Neural crest cell (in vitro differentiated cells): ENCODE measurements around the gene UPK1B. TPM values are rescaled to one million over a fixed set of nuclear protein-coding genes. Genes with fewer than 3 reads are reported as not detected.

Experiments used
- DNase-seq: peaks from one replicate; pipeline ENCODE4 v3.0.0; 2021; ENCODE audit warnings: low read depth, mixed read lengths, low spot score
- H3K27ac Mint-ChIP-seq: one replicate; pipeline ENCODE4 v1.8.0; 2021; ENCODE audit warnings: mild to moderate bottlenecking, mixed read lengths; ENCODE audit not compliant: unreplicated experiment
- H3K27me3 Mint-ChIP-seq: 2 replicates; pipeline ENCODE4 v1.8.0; 2021; ENCODE audit warnings: low read depth, mild to moderate bottlenecking, mixed read lengths
- H3K36me3 Mint-ChIP-seq: 2 replicates; pipeline ENCODE4 v1.8.0; 2021; ENCODE audit warnings: low read depth, mild to moderate bottlenecking, mixed read lengths
- H3K4me1 Mint-ChIP-seq: 2 replicates; pipeline ENCODE4 v1.8.0; 2021; ENCODE audit warnings: mixed read lengths
- H3K4me3 Mint-ChIP-seq: one replicate; pipeline ENCODE4 v1.8.0; 2021; ENCODE audit warnings: mild to moderate bottlenecking, mixed read lengths
- H3K9me3 Mint-ChIP-seq: 2 replicates; pipeline ENCODE4 v1.8.0; 2021; ENCODE audit warnings: mixed read lengths
- total RNA-seq: library from RNA; stranded (reverse); gene quantifications from 2 replicates; pipeline ENCODE4 v1.2.1, GENCODE V29; 2021
- TF ChIP-seq, protein P1 (sequence below): fragments of 200-600 bp; sonication (generic); conservative IDR thresholded peaks from 2 replicates; pipeline ENCODE4 v1.5.0; 2021; ENCODE audit warnings: antibody characterized with exemption, mild to moderate bottlenecking

Gene UPK1B
- total RNA-seq, 1 donor from 2014 or later: not detected

DNA sequence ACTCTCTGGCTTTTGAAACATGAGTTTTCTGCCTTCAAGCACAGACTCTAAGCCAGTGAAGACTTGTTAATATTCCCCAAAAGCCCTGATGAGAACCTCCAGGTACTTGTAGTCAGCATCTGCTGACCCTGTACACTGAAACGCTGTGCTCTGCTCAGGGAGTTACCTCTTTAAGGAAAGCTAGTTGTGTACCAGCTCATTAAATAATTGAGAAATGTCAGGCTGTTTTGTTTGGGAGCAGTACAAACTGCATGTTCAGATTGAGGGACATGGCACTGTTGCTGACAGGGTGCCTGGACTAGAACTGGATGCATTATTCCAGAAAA is 21.7 kb downstream of the UPK1B start:
- DNase-seq: no peak
- Mint-ChIP-seq H3K36me3 (no peaks in the 10 kb centered on the region), H3K27ac (no peak overlapping the region), H3K4me1 (no peaks in the 10 kb centered on the region), H3K4me3 (no peak overlapping the region), H3K27me3 (peaks cover 4% of the 10 kb centered on the region), H3K9me3 (no peaks in the 10 kb centered on the region)
- TF ChIP-seq, protein P1, sequence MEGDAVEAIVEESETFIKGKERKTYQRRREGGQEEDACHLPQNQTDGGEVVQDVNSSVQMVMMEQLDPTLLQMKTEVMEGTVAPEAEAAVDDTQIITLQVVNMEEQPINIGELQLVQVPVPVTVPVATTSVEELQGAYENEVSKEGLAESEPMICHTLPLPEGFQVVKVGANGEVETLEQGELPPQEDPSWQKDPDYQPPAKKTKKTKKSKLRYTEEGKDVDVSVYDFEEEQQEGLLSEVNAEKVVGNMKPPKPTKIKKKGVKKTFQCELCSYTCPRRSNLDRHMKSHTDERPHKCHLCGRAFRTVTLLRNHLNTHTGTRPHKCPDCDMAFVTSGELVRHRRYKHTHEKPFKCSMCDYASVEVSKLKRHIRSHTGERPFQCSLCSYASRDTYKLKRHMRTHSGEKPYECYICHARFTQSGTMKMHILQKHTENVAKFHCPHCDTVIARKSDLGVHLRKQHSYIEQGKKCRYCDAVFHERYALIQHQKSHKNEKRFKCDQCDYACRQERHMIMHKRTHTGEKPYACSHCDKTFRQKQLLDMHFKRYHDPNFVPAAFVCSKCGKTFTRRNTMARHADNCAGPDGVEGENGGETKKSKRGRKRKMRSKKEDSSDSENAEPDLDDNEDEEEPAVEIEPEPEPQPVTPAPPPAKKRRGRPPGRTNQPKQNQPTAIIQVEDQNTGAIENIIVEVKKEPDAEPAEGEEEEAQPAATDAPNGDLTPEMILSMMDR: no peak

GRCh38 chr3:119195911-119196310 is 22.5 kb downstream of the UPK1B start:
- H3K27ac Mint-ChIP-seq: no peak overlapping the region
- no peak overlapping the region for H3K4me3 Mint-ChIP-seq
- no peaks in the 10 kb centered on the region for H3K36me3 Mint-ChIP-seq
- DNase-seq: no peak
- no peaks in the 10 kb centered on the region for H3K9me3 Mint-ChIP-seq
- peaks cover 4% of the 10 kb centered on the region for H3K27me3 Mint-ChIP-seq
- TF ChIP-seq, protein P1: no peak
- H3K4me1 Mint-ChIP-seq: no peaks in the 10 kb centered on the region

DNA sequence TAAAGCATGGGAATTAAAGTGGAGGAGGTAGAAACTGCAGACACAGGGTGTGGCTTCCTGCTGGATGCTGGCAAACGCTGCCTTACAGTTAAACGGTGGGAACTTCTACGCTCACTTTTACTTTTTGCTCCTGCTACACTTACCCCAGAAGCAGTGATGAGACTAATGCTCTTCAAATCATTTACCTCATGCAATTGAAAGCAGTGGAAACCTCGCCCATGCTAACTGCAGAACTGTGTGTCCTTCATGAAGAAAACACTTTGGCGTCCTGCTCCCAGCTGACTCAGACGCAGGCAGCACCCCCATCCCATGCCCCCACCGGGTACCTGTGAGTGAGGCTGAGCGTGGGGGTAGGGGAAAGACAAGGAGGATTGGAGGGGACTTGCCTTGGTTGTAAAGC is 31.8 kb downstream of the UPK1B start:
- H3K9me3 Mint-ChIP-seq: peaks cover 2% of the 10 kb centered on the region
- H3K4me3 Mint-ChIP-seq: no peak overlapping the region
- no peak for DNase-seq
- TF ChIP-seq, protein P1: no peak
- H3K27me3 Mint-ChIP-seq: no peaks in the 10 kb centered on the region
- peaks cover 4% of the 10 kb centered on the region for H3K36me3 Mint-ChIP-seq
- H3K4me1 Mint-ChIP-seq: no peaks in the 10 kb centered on the region
- H3K27ac Mint-ChIP-seq: no peak overlapping the region

GRCh38 chr3:119205685-119206084 is 32.3 kb downstream of the UPK1B start:
- no peak overlapping the region for H3K4me3 Mint-ChIP-seq
- H3K27ac Mint-ChIP-seq: no peak overlapping the region
- no peak for DNase-seq

GRCh38 chr3:119206611-119207511 is 33.5 kb downstream of the UPK1B start:
- no peak overlapping the region for H3K27ac Mint-ChIP-seq
- peaks cover 11% of the 10 kb centered on the region for H3K36me3 Mint-ChIP-seq
- TF ChIP-seq, protein P1: no peak
- H3K4me1 Mint-ChIP-seq: no peaks in the 10 kb centered on the region
- H3K27me3 Mint-ChIP-seq: no peaks in the 10 kb centered on the region
- DNase-seq: no peak
- H3K9me3 Mint-ChIP-seq: peaks cover 2% of the 10 kb centered on the region
- H3K4me3 Mint-ChIP-seq: no peak overlapping the region

More at GRCh38 chr3:119205685-119206084, 32.3 kb downstream of the UPK1B start:
- TF ChIP-seq, protein P1: no peak
- H3K27me3 Mint-ChIP-seq: no peaks in the 10 kb centered on the region
- H3K4me1 Mint-ChIP-seq: no peaks in the 10 kb centered on the region
- peaks cover 2% of the 10 kb centered on the region for H3K9me3 Mint-ChIP-seq
- H3K36me3 Mint-ChIP-seq: peaks cover 6% of the 10 kb centered on the region
